IPS DF 4.7 (cell line): Measurements from ENCODE around the gene TNFRSF18.

Source experiments
- DNase-seq: peaks from one replicate; pipeline ENCODE4 v3.0.0-alpha.2; 2013; ENCODE audit warnings: low spot score; ENCODE audit errors: extremely low read depth

Gene TNFRSF18

DNA sequence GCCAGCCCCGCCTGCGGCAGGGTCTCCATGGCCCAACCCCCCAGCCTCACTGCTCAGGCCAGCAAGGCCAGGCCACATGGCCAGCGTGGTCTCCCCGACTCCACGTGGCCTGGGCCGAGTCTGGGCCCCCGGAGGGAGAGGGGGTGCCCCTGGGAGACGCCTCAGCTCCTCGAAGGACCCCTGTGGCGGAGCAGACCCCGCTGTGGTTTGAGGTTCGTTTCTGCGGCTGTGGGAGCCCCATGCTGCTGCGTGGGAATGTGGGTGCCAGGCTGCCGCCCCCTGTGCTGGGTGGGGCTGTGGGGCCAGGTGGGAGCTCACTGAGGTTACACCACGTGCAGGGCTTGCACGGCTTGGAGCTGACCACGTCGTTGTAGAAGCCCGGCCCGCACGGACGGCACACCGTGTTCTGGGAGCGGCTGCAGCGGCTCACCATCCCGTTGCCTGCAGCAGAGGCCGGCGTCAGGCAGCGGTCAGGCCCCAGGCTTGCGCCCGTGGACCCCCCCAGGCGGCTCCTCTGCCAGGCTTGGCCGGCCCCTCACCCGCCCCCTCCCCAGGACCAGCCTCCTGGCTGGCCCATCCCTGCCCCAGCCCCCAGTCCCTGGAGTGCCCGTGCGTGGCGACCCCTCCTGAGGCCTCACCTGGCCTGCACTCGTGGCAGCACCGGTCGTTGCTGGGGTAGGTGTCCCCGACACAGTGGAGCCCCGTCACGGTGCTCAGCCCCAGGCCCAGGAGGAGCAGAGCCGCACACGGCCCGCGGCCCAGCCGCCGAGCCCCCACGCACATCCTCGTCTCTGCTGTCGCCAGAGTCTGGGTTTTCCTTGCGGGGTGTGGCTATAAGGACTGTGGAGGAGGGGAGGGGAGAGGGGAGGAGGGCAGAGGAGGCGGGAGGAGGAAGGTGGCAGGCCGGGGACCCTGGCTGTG is 7.2 kb upstream of the TNFRSF18 start, which contains the start of gene TNFRSF4:
Gene TNFRSF4, minus strand, starts transcription at position 809 of the 921 bp plus-strand sequence. Its CDS starts 26 bp downstream, at position 783.
- DNase-seq = no peak

DNA sequence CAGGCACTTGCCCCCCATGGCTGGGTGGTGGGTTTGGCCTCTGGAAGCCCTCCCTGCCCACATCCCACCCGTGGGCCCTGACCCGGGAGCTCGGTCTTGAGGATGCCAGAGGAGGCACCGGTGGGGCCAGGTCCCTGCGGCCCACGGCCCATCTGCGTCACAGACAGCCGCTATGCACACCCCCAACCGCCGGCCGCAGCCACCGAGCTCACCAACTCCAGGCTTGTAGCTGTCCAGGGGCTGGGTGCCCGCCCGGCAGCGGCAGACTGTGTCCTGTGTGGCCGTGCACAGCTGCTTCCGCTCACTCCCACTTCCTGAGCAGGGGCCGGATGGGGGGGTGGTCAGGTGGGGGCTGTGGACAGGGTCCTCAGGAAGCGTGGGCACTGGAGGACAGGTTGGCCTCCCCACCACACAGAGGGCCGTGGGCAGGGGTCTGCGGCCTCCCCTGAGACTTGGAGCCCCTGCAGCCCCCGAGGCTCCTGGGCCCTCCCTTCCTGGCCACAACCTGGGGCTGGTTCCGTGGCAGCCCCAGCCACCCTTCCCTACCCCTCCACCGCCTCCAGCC is 6.5 kb upstream of the TNFRSF18 start:
- DNase-seq = no peak

DNA sequence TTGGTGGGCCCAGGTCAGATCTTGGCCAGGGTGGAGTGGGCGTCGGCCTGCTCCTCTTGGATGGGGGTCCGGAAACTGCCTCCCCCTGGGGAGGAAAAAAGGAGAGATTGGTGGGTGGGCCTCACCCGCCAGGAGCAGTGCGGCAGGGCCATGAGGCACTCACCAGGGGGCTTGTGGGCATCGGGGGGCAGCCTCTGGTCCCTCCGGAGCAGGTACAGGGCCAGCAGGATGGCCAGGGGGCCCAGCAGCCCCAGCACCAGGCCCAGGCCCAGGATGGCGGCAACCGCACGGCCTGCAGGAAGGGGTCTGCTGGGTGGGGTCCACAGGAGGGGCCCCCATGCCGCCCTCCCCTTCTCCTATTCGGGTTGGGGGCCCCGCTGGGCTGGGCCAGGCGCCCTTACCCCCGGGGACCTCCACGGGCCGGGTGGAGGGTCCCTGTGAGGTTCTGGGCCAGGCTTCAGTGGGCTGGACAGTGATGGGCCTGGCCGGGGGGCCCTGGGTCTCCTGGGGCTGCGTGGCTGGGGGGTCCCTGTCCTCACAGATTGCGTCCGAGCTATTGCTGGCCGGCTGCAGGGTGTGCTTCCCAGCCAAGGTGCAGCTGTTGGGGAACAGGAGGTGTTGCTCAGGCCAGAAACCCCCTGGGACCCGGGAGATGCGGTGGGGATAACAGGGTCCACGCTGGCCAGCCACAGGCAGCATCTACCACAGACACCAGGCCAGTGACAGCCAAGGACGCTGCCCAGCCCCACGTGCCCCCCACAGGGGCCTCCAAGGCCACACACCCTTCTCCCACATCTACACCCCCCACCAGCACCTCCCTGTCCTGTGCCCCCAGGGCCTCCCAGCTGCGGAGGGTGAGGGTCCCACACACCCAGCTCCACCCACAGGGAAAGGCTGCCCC is 5.4 kb upstream of the TNFRSF18 start:
- DNase-seq = no peak

DNA sequence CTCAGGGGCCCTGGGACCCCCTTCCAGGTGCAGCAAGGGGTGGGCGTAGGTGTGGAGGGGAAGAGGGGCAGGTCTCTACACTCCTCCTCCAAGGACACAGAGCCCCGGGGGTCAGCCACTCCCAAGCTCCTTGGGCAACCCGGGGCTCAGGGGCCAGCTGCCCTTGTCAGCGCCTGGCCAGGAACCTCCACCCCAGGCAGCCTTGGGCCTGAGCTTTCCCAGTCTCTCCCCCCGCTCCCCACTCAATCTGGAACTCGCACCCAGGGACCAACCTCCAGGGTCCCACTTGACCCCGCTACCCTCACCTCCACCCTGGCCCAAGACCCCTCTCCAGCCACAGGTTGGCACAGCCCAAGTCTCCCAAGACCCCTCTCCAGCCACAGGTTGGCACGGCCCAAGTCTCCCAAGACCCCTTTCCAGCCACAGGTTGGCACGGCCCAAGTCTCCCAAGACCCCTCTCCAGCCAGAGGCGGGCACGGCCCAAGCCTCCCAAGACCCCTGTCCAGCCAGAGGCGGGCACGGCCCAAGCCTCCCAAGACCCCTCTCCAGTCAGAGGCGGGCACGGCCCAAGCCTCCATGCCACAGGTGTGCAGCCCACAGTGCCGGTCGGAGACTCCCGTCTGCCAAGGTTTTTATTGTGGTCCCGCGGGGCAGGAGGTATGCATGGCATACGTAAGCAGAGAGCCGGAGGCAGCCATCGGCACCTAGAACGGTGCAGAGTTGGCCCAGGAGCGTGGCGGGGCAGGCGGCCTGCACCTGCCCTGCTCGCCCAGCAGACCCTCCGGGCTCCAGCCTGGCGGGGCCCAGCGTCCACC is 4.5 kb upstream of the TNFRSF18 start:
- no peak for DNase-seq

DNA sequence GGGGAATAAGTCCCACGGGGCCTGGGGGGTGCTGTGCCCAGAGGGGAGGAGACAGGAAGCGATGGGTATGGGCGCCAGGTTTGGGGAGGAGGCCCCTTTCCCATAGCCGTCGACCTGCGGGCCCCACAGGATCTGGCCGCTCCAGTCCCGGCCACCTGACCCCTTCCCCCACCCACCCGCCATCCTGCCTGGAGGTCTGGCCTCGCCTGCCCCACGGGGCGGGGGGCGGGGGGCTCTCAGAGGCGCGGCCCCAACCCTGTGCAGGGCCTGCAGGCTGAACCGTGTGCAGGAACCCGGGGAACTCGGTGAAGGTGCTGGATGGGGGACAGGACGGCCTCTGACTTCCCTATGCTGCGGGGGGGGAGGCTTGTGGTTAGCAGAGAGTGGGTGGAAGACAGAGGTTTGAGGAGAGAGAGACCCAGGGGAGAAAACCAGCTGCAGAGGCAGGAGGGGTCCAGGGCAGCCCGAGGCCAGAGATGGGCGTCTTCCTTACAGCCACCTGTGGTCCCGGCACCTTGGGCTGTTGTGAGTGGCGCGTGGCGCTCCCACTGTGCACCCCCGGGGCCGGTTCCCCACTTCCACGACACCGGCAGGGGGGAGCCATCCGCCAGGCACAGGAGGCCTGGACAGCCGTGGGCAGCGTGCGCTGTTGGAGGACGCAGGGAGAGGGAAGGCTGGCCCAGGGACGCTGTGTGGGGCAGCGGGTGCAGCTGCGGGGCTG is 2.5 kb upstream of the TNFRSF18 start:
- no peak for DNase-seq

DNA sequence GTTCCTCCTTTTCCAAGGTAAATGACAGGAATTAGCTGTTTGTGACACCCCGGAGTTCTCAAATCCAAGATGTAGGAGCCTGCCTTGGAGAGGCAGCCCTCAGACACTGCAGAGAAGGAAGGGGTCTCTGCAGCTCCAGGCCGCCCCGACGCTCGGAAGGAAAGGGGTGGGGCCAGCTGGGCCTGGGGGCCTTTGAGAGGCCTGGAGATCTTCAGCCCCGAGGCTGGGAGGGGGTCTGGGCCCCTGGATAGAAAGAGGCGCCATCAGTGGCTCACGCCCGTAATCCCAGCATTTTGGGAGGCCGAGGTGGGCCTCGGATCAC is 1.1 kb upstream of the TNFRSF18 start:
- no peak for DNase-seq

DNA sequence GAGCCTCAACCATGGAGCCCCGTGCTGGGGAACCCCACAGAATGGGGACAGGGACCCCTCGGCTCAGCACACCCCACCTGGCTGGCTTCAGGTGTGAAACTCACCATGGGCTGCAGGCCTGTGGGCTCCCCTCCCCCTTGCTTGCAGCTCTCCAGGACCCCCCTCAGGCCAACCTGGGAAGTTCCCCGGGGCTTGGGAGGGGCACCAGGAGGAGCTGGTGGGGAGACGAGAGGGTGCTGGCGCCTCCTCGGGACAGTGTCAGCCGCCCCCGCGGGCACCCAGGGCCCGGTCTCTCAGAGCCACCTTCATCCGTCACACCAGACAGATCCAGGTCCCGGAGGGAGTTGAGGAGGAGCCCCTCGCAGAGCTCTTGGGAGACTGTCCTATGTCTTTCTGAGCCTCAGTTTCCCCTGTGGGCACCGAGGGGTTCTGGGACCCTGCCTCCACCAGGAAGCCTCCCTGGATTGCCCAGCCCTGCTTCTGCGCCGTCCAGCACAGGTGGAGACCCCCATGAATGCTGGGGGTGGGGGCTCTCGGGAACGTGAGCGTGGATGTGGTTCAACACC is 657 bp upstream of the TNFRSF18 start:
- DNase-seq = no peak

DNA sequence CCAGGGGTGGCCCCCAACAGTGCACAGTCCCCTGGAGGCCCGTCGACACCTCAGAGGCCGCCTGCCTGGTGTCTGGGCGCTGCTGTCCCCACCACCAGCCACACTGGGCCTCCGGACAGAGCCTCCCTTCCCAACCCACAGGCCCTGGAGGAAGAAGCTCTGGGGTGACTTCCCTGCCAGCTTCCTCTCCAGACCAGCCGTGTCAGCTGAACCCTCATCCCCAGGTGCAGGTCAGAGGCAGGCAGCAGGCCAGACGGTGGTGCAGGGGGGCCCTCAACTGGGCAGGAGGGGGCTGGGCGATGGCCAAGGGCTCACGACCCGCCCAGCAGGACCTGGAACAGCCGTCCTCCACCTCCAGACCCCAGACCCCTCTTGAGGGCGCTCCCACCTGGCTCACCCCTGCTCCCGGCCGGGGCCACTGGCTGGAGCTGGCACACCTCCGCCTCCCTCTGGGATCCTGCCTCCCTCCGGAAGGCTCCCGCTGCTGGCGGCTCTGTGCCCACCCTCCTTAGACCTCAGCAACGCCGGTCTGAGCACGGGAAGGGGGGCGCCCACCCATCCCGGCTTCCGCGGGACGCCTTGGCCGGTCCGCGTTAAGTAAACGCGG is 520 bp downstream of the TNFRSF18 start:
- DNase-seq = no peak

DNA sequence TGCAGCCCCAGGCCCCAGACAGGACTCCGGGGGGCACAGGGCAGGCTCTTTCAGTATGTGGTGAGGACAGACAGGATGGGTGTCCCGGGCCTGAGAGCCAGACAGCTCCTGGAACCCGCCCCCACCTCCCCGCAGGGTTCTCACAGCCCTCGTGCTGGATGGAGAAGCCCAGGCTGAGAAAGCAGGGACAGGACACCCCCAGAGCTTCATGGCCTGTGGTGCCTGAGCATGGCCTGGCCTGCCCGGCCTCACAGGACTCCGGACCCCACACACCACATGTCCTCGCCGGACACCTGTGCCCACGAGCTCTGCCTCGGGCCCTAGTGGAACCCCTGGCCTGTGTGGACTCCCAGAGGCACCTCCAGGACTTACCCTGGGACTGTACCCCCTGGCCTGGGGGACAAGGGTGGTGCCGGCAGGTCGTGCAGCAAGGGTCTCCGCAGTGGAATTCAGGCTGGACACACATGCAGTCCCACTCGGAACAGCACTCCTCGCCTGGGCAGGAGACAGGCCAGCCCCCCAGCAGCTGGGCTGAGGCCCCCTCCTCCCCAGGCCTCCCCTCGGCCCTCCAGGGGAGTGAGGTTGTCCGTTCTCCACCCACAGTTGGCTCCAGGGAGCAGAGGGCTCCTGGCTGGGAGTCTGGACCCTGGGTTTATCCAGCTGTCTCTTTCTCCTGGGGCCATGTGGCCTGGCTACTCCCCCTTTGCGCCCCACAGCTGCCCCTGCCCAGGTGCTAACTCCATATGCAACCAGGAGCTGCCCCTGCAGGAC is 1.2 kb downstream of the TNFRSF18 start:
- DNase-seq = no peak

DNA sequence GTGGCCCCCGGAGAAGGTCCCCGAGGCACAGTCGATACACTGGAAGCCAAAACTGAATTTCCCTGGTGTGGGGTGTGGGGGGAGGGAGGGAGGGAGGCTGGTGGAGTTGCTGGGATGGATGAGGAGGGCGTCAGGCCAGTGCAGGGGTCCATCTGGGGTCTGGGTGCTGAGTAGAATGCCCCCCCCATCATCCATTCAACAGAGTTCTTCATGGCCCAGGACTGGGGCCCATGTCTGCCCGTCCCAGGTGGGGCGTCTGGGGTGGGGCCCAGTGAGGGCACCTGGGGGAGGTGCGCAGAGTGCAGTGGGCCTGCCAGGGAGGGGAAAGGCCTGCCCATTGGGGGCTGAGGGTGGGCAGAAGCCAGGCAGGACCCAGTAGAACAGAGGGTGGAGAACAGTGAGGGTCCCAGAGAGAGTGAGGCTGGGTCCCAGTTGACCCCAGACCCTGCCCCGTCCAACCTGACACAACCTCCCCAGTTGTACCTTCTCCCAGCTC is 1.9 kb downstream of the TNFRSF18 start:
- no peak for DNase-seq

DNA sequence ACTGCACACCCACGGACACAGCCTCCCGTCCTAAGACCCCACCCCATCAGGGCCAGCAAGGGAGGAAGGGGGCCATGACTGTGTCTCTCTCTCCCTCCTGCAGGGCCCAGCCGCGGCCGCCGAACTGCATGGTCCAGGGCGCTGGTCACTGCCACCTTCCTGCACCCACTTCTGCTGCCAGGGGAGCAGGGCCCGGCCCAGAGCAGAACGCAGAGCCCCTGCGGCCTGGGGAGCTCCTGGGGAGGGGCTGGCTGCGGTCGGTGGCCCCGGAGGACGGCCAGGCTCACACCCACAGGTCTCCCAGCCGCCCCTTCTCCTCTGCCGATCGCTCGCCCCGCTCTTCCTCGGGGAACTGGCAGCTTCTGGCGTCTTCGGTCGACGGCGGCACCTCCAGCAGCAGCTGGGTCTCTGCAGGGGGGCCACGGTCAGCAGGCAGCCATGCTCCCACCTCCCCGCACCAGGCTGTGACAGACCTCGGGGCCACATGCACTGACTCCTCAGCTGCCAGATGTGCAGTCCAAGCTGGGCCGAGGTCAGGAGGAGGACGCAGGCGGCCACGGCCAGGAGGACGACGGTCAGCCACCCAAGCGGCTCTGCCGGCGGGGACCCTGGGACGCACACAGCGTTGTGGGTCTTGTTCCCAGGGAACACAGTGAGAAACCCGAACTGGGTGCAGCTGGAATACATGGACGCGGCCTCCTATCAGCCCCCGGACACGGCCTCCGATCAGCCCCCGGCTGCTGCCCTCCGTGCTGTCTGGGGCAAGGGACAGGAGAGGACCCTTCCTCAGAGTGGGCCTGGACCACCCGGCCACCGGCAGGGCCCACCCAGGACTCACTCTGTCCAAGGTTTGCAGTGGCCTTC is 2.6 kb downstream of the TNFRSF18 start:
- no peak for DNase-seq

DNA sequence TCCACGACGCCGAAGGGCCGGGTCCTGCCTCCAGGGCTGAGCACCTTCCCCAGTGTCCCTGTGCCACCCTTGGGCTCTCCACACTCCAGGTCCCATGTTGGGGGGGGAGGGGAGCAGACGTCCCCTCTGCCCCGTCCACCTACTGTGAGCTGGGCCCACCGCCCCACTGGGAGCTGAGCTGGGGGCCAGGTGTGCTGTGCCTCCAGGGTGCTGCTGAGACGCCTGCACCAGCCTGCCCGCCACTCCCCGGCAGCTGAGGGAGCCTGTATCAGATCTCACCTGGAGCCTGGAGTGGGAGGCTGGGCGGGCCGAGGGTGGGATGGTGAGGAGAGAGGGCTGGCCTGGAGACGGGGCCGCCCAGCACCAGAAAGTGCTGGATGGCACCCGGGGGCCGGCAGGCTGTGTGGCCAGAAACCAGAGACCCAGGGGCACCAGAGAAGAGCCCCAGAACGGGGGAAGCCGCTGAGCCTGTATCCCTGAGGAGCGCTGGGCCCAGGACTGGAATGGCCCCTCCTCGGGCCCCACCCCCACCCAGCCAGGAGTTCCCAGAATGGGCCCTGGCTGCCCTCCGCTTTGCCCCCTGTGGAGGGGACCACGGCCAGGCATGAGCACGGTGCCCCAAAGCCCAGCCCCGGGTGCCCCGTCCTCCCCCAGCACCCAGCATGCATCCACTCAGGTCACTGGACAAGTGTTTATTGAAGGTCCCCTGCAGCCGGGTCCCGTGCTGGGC is 3.4 kb downstream of the TNFRSF18 start:
- no peak for DNase-seq

DNA sequence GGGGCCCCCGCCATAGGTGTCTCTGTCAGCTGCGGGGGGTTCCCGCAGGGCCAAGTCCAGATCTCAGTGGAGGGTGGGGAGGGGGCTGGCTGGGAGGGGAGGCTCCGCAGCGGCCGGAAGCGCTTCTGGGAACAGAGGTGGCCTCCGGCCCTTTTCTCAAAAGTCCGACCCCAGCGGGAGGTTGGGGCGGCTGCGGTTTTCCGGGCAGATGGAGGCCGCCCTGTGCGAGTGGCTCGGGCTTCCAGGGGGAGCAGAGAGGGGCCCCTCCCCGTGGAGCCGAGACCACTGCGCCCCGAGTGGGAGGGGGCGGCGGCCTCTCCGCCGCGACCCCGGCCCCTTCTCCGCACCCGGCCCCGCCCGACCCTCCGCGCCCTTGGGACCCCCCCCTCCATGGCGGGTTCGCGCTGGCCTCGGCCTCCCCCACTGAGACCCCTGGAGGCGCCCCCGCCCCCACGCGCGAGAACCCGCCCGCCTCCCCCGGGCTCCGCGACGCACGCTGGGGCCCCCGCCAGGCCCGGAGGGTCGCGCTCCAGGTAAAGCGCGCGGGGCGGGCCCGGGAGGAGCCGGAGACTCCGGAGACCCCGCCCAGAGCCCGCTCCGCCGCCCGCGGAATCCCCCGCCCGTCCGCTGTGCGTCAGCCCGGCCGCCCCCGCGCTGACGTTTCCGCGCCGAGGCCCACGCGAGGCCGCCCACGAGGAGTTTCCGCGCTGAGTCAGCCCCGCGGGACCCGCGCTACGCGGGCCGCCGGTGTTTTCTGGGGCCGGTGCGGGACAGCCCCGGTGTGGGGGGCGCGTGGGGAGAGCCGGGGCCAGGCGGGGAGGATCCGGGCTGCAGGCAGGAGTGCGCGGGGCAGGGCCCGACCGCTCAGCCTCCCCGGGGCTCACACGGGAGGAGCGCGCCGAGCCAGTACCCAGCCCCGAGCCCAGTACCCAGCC is 5.2 kb downstream of the TNFRSF18 start:
- DNase-seq = no peak

DNA sequence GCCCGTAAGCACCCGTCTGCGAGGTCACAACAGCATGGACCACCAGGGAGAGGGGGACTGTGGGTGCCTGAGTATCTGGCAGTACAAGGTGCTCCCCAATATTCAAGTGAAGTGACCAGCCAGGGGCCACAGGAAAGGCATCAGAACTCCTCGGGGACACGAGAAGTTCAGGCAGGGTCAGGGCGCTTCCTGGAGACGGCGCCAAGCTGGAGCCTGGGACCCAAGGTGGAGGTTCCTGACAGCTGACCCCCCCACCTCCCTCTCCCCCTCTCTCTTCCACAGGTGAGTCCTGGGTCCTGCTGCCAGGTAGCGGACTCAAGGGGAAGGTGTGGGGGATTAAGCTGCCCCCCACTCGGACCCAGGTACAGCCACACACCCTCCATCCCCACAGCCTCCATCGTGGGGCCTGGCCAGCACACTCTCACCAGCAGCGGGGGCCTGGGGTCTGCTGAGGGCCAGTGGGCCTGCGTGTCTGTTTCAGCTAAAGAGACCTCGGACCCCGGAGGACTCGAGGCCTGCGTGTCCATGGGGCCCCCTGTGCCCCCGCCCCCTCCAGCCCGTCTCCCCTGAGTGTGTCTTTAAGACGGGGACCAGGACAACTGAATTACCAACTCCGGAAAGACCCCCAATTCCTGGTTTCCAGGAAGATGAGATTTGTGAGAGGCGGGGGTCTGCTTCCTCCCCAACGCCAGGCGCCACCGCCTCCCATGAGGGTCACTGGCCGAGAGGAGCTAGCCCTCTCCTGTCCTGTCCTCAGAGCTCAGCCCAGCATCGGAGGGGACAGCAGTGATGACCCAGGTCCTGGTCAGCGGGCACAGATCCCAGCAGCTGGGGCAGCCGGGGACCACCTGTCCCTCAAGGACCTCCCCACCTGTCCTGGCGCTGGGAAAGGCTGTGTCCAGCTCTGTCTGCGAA is 6.2 kb downstream of the TNFRSF18 start:
- no peak for DNase-seq
